A673 (cell line): ENCODE results near the gene UBE2K. TPM values are rescaled to one million over a fixed set of nuclear protein-coding genes. Genes with fewer than 3 reads are reported as not detected.
"Not testable (repeated sequence)": the region's sequence is repeated elsewhere in the genome, so short reads cannot be mapped to it uniquely, and the experiment has no call there.

ENCODE experiments used
- BruUV-seq: library from RNA; stranded (reverse); fragments of 400-500 nt; replicated peaks from 2 replicates; lab custom pipeline; 2021; lab: Mats Ljungman, UMichigan
- CTCF ChIA-PET: fragments of 300-600 bp; sonication (Branson Sonifier 250); formaldehyde crosslinking; loops from one replicate; lab custom pipeline; 2022; ENCODE audit warnings: antibody characterized with exemption; lab: Charles Lee
- POLR2A ChIA-PET: fragments of 300-600 bp; sonication (Branson Sonifier 250); formaldehyde crosslinking; loops from one replicate; lab custom pipeline; 2022; ENCODE audit warnings: antibody characterized with exemption; ENCODE audit not compliant: low non-redundant PET; lab: Charles Lee
- DNase-seq: peaks from one replicate; pipeline ENCODE4 v3.0.0-alpha.2; 2015; ENCODE audit warnings: low spot score
- H3K27ac ChIP-seq: fragments of 200-600 bp; sonication (generic); 2 replicates; pipeline ENCODE4 v1.5.1; 2016; ENCODE audit warnings: mixed run types, low read depth, mild to moderate bottlenecking, mixed read lengths, antibody characterized with exemption, low read length; ENCODE audit not compliant: poor library complexity, severe bottlenecking
- H3K27me3 ChIP-seq: fragments of 200-600 bp; sonication (generic); replicated peaks from 2 replicates; pipeline ENCODE4 v1.6.1; 2017; ENCODE audit warnings: mixed run types, low read depth, mild to moderate bottlenecking, mixed read lengths, antibody characterized with exemption, low read length; ENCODE audit not compliant: insufficient read depth, poor library complexity
- H3K36me3 ChIP-seq: fragments of 200-600 bp; sonication (generic); 2 replicates; pipeline ENCODE4 v1.6.1; 2016; ENCODE audit warnings: mixed run types, mild to moderate bottlenecking, mixed read lengths, antibody characterized with exemption, low read length; ENCODE audit not compliant: insufficient read depth, poor library complexity, severe bottlenecking
- H3K4me1 ChIP-seq: fragments of 200-600 bp; sonication (generic); 2 replicates; pipeline ENCODE4 v1.6.1; 2017; ENCODE audit warnings: mixed run types, mild to moderate bottlenecking, mixed read lengths, antibody characterized with exemption, low read length; ENCODE audit not compliant: insufficient read depth, poor library complexity, severe bottlenecking
- H3K4me3 ChIP-seq: fragments of 200-600 bp; sonication (generic); 2 replicates; pipeline ENCODE4 v1.5.1; 2016; ENCODE audit warnings: low read depth, mixed run types, mild to moderate bottlenecking, mixed read lengths, low read length; ENCODE audit not compliant: poor library complexity, severe bottlenecking
- H3K9me3 ChIP-seq: fragments of 200-600 bp; sonication (generic); 2 replicates; pipeline ENCODE4 v1.6.1; 2016; ENCODE audit warnings: mixed run types, low read depth, mild to moderate bottlenecking, mixed read lengths, antibody characterized with exemption, low read length; ENCODE audit not compliant: poor library complexity, severe bottlenecking
- CTCF ChIP-seq: fragments of 300-800, 200-600 bp; sonication (generic); conservative IDR thresholded peaks from 2 replicates; pipeline ENCODE4 v1.5.1; 2017; ENCODE audit warnings: low read depth, mild to moderate bottlenecking, antibody characterized with exemption, low read length, moderate library complexity, mixed read lengths
- EZH2 ChIP-seq: fragments of 200-600 bp; sonication (generic); IDR thresholded peaks from 2 replicates; pipeline ENCODE4 v1.6.1; 2017; ENCODE audit warnings: borderline replicate concordance, low read depth, mild to moderate bottlenecking, mixed read lengths, antibody characterized with exemption, low read length; ENCODE audit not compliant: poor library complexity, severe bottlenecking
- intact Hi-C: fragments of 100-400 bp; cut with micrococcal nuclease; formaldehyde crosslinking; loops from one replicate; pipeline ENCODE4 v1.10.0; 2022; ENCODE audit not compliant: unreplicated experiment
- total RNA-seq: library from RNA; stranded (reverse); gene quantifications from 2 replicates; pipeline ENCODE4 v1.2.3, GENCODE V29; 2021

UBE2K gene
- total RNA-seq, 1 experiment from 2014 or later, result 137 TPM

- TF ChIP-seq EZH2 (no peak), CTCF (no peak)
- Histone ChIP-seq H3K27me3 (no peaks in the 10 kb centered on the region), H3K36me3 (peaks cover 7% of the 10 kb centered on the region), H3K4me3 (no peak overlapping the region), H3K27ac (no peak overlapping the region), H3K9me3 (no peaks in the 10 kb centered on the region), H3K4me1 (no peaks in the 10 kb centered on the region)
- no peak for DNase-seq
- no TSS peak for BruUV-seq
- CTCF ChIA-PET, result no interaction called here
- POLR2A ChIA-PET, result no interaction called here
- intact Hi-C loops, result no loop called here
Observed at GRCh38 chr4:39770005-39770404, 72.1 kb downstream of the UBE2K start.

- ChIA-PET CTCF (no interaction called here), POLR2A (no interaction called here)
- H3K27me3 ChIP-seq, result no peaks in the 10 kb centered on the region
- no peak overlapping the region for H3K27ac ChIP-seq
- no peaks in the 10 kb centered on the region for H3K4me1 ChIP-seq
- TF ChIP-seq CTCF (no peak), EZH2 (no peak)
- H3K4me3 ChIP-seq, result no peak overlapping the region
- intact Hi-C loops, result no loop called here
- H3K9me3 ChIP-seq, result no peaks in the 10 kb centered on the region
- no peak for DNase-seq
- H3K36me3 ChIP-seq, result peaks cover 11% of the 10 kb centered on the region
- no TSS peak for BruUV-seq
Observed at GRCh38 chr4:39770471-39770870, 72.5 kb downstream of the UBE2K start.

- H3K4me3 ChIP-seq, result no peak overlapping the region
- ChIA-PET POLR2A (no interaction called here), CTCF (no interaction called here)
- H3K27ac ChIP-seq, result no peak overlapping the region
- no TSS peak for BruUV-seq
- H3K9me3 ChIP-seq, result no peaks in the 10 kb centered on the region
- no peaks in the 10 kb centered on the region for H3K4me1 ChIP-seq
- H3K27me3 ChIP-seq, result no peaks in the 10 kb centered on the region
- peaks cover 14% of the 10 kb centered on the region for H3K36me3 ChIP-seq
- TF ChIP-seq CTCF (no peak), EZH2 (no peak)
- DNase-seq, result no peak
- intact Hi-C loops, result no loop called here
Observed at GRCh38 chr4:39770969-39771724, 73.2 kb downstream of the UBE2K start.

- H3K27ac ChIP-seq, intact Hi-C loops, POLR2A ChIA-PET, DNase-seq, H3K4me3 ChIP-seq, BruUV-seq, H3K27me3 ChIP-seq, H3K9me3 ChIP-seq, H3K4me1 ChIP-seq, CTCF ChIA-PET: not testable (repeated sequence)
- peaks cover 20% of the 10 kb centered on the region for H3K36me3 ChIP-seq
Observed at GRCh38 chr4:39781988-39782387, 84.1 kb downstream of the UBE2K start.
